H1 (cell line): Measurements from ENCODE around the gene TPRX1. TPM values are rescaled to one million over a fixed set of nuclear protein-coding genes. Genes with fewer than 3 reads are reported as not detected.

Experiments used
- CTCF ChIA-PET: fragments of 300-600 bp; sonication (Branson Sonifier 250); formaldehyde crosslinking; loops from one replicate; lab custom pipeline; 2021; ENCODE audit not compliant: partially characterized antibody; lab: Charles Lee
- POLR2A ChIA-PET: fragments of 300-600 bp; sonication (Branson Sonifier 250); formaldehyde crosslinking; loops from one replicate; lab custom pipeline; 2021; ENCODE audit warnings: inconsistent platforms; ENCODE audit not compliant: partially characterized antibody; lab: Charles Lee
- DNase-seq, 2 experiments: peaks; one replicate each; pipeline versions ENCODE4 v3.0.0 to v3.0.0-alpha.2; 2010 to 2022; ENCODE audit warnings: low spot score in 2 of 2, low read depth in 1 of 2, mixed read lengths in 1 of 2
- FAIRE-seq: peaks from 2 replicates; lab custom pipeline; 2011; peaks lifted over from hg19 to GRCh38; lab: Jason Lieb, UNC
- H2AFZ ChIP-seq: 2 replicates; pipeline ENCODE4 v1.8.1; 2012; ENCODE audit warnings: low read length, inconsistent platforms
- H2AK5ac ChIP-seq: 2 replicates; pipeline ENCODE4 v1.6.1; 2013; ENCODE audit warnings: low read depth, low read length
- H2BK120ac ChIP-seq: replicated peaks from 2 replicates; pipeline ENCODE3; 2013; ENCODE audit warnings: low read depth, low read length, inconsistent platforms
- H2BK12ac ChIP-seq: 2 replicates; pipeline ENCODE4 v1.6.1; 2013; ENCODE audit warnings: low read depth, low read length
- H2BK15ac ChIP-seq: 2 replicates; pipeline ENCODE4 v1.6.1; 2013; ENCODE audit warnings: low read length
- H2BK20ac ChIP-seq: 2 replicates; pipeline ENCODE4 v1.6.1; 2013; ENCODE audit warnings: low read length
- H2BK5ac ChIP-seq: 2 replicates; pipeline ENCODE4 v1.6.1; 2013; ENCODE audit warnings: low read depth, low read length
- H3K14ac ChIP-seq: 2 replicates; pipeline ENCODE4 v1.6.1; 2013; ENCODE audit warnings: inconsistent platforms; ENCODE audit not compliant: insufficient read length
- H3K18ac ChIP-seq: 2 replicates; pipeline ENCODE4 v1.6.1; 2013; ENCODE audit warnings: low read length; ENCODE audit errors: extremely low read depth
- H3K23ac ChIP-seq: 2 replicates; pipeline ENCODE4 v1.6.1; 2013; ENCODE audit warnings: inconsistent platforms; ENCODE audit not compliant: insufficient read length
- H3K23me2 ChIP-seq: 2 replicates; pipeline ENCODE4 v1.6.1; 2013; ENCODE audit warnings: low read depth, low read length
- H3K27ac ChIP-seq: 2 replicates; pipeline ENCODE4 v1.6.1; 2011; ENCODE audit warnings: low read depth, low read length, inconsistent platforms
- H3K27me3 ChIP-seq, 4 experiments: replicated peaks in 1 of 4; 1 replicate in 1 of 4; 2 replicates in 3 of 4; pipeline versions ENCODE4 v1.6.1 to v1.8.1; 2011 to 2013; ENCODE audit warnings: low read length in 3 of 4, mild to moderate bottlenecking in 3 of 4, inconsistent platforms in 2 of 4, mixed read lengths in 2 of 4, moderate library complexity in 1 of 4; ENCODE audit not compliant: control insufficient read depth in 3 of 4, insufficient read depth in 3 of 4; ENCODE audit errors: extremely low read depth in 1 of 4
- H3K36me3 ChIP-seq, 4 experiments: 2 replicates each; pipeline versions ENCODE4 v1.6.1 to v1.8.1; 2011 to 2013; ENCODE audit warnings: mild to moderate bottlenecking in 4 of 4, low read length in 3 of 4, moderate library complexity in 2 of 4, control low read depth in 1 of 4, inconsistent platforms in 1 of 4; ENCODE audit not compliant: insufficient read depth in 4 of 4, control insufficient read depth in 2 of 4
- H3K4ac ChIP-seq: replicated peaks from 2 replicates; pipeline ENCODE3; 2013; ENCODE audit warnings: low read length, low read depth, mixed read lengths, inconsistent platforms; ENCODE audit not compliant: insufficient read length
- H3K4me1 ChIP-seq, 4 experiments: replicated peaks in 1 of 4; 1 replicate in 1 of 4; 2 replicates in 3 of 4; pipeline versions ENCODE4 v1.6.1 to v1.8.1; 2011 to 2013; ENCODE audit warnings: low read length in 3 of 4, inconsistent platforms in 2 of 4, mixed read lengths in 1 of 4; ENCODE audit not compliant: insufficient read depth in 4 of 4, control insufficient read depth in 3 of 4
- H3K4me2 ChIP-seq, 2 experiments: 2 replicates each; pipeline versions ENCODE4 v1.6.1 to v1.8.1; 2011 to 2013; ENCODE audit warnings: low read depth in 2 of 2, low read length in 2 of 2, control low read depth in 1 of 2, inconsistent platforms in 1 of 2, mild to moderate bottlenecking in 1 of 2; ENCODE audit not compliant: insufficient read depth in 1 of 2
- H3K4me3 ChIP-seq, 4 experiments: fragments of 200-600, 300-600 bp in 1 of 4; sonication (generic), shearing (Covaris generic), sonication (Bioruptor Twin) in 1 of 4; 2 replicates each; pipeline versions ENCODE4 v1.5.1 to v1.8.1; 2011 to 2016; ENCODE audit warnings: low read length in 4 of 4, low read depth in 3 of 4, control low read depth in 2 of 4, inconsistent platforms in 2 of 4, mild to moderate bottlenecking in 2 of 4, mixed read lengths in 1 of 4, moderate library complexity in 1 of 4; ENCODE audit not compliant: insufficient read depth in 2 of 4; ENCODE audit errors: extremely low read depth in 1 of 4
- H3K56ac ChIP-seq: replicated peaks from 2 replicates; pipeline ENCODE3; 2013; ENCODE audit warnings: low read depth, mild to moderate bottlenecking, mixed read lengths, low read length, inconsistent platforms; ENCODE audit not compliant: insufficient read length
- H3K79me1 ChIP-seq: 2 replicates; pipeline ENCODE4 v1.6.1; 2013; ENCODE audit warnings: low read depth, low read length, control low read depth
- H3K79me2 ChIP-seq, 2 experiments: 2 replicates each; pipeline versions ENCODE4 v1.6.1 to v1.8.1; 2012 to 2013; ENCODE audit warnings: low read length in 2 of 2, mild to moderate bottlenecking in 2 of 2, inconsistent platforms in 1 of 2; ENCODE audit not compliant: insufficient read depth in 2 of 2, control insufficient read depth in 1 of 2
- H3K9ac ChIP-seq, 4 experiments: replicated peaks in 1 of 4; 1 replicate in 1 of 4; 2 replicates in 3 of 4; pipeline versions ENCODE4 v1.6.1 to v1.8.1; 2011 to 2013; ENCODE audit warnings: low read depth in 3 of 4, low read length in 3 of 4, control low read depth in 2 of 4, mild to moderate bottlenecking in 2 of 4, moderate library complexity in 2 of 4, inconsistent platforms in 1 of 4; ENCODE audit errors: extremely low read depth in 1 of 4
- H3K9me3 ChIP-seq, 2 experiments: 2 replicates each; pipeline versions ENCODE4 v1.6.1 to v1.8.1; 2012 to 2013; ENCODE audit warnings: mild to moderate bottlenecking in 2 of 2, moderate library complexity in 2 of 2, control low read depth in 1 of 2, inconsistent platforms in 1 of 2, low read depth in 1 of 2, low read length in 1 of 2, mixed read lengths in 1 of 2; ENCODE audit not compliant: insufficient read depth in 2 of 2
- H4K20me1 ChIP-seq, 2 experiments: replicated peaks in 1 of 2; 2 replicates each; pipeline versions ENCODE3 to v1.8.1; 2011 to 2013; ENCODE audit warnings: inconsistent platforms in 2 of 2, low read length in 2 of 2, mild to moderate bottlenecking in 1 of 2; ENCODE audit not compliant: insufficient read depth in 2 of 2, control insufficient read depth in 1 of 2
- H4K5ac ChIP-seq: 2 replicates; pipeline ENCODE4 v1.6.1; 2013; ENCODE audit warnings: low read length, low read depth, mixed read lengths, inconsistent platforms; ENCODE audit not compliant: insufficient read length
- H4K8ac ChIP-seq: 2 replicates; pipeline ENCODE4 v1.8.0; 2013; ENCODE audit warnings: mild to moderate bottlenecking, moderate library complexity, low read length, inconsistent platforms; ENCODE audit not compliant: insufficient read depth; ENCODE audit errors: extremely low read depth
- H4K91ac ChIP-seq: replicated peaks from 2 replicates; pipeline ENCODE3; 2013; ENCODE audit warnings: low read length, mixed read lengths, inconsistent platforms; ENCODE audit not compliant: insufficient read length
- CBX5 ChIP-seq: fragments of 300-800, 300-1000 bp; sonication (generic); IDR thresholded peaks from 2 replicates; pipeline ENCODE4 v1.7.1; 2016; ENCODE audit warnings: antibody characterized with exemption, low read length, low read depth
- CHD1 ChIP-seq: IDR thresholded peaks from 2 replicates; pipeline ENCODE4 v1.6.1; 2012; ENCODE audit warnings: low read depth, low read length, improper control_type of control experiment
- E2F6 ChIP-seq: IDR thresholded peaks from 2 replicates; pipeline ENCODE4 v1.6.1; 2012; ENCODE audit warnings: inconsistent platforms
- EGR1 ChIP-seq: IDR thresholded peaks from 2 replicates; pipeline ENCODE4 v1.6.1; 2011; ENCODE audit warnings: low read depth, low read length, borderline replicate concordance
- HDAC6 ChIP-seq: IDR thresholded peaks from one replicate; pipeline ENCODE4 v1.7.1; 2012; ENCODE audit warnings: low read depth, mild to moderate bottlenecking, inconsistent platforms, low read length, moderate library complexity
- JUN ChIP-seq: IDR thresholded peaks from 2 replicates; pipeline ENCODE4 v1.6.1; 2011; ENCODE audit warnings: low read depth, mild to moderate bottlenecking, improper control_type of control experiment, low read length
- JUND ChIP-seq: IDR thresholded peaks from 2 replicates; pipeline ENCODE4 v1.6.1; 2011; ENCODE audit warnings: mild to moderate bottlenecking, improper control_type of control experiment, low read length
- KDM1A ChIP-seq: fragments of 200-600, 300-600 bp; sonication (generic); IDR thresholded peaks from 2 replicates; pipeline ENCODE4 v1.7.1; 2016; ENCODE audit warnings: mild to moderate bottlenecking, low read length, borderline replicate concordance
- KDM4A ChIP-seq: IDR thresholded peaks from one replicate; pipeline ENCODE4 v1.7.1; 2012; ENCODE audit warnings: low read depth, mild to moderate bottlenecking, moderate library complexity, low read length, inconsistent platforms; ENCODE audit not compliant: severe bottlenecking
- PHF8 ChIP-seq: fragments of 200-600 bp; sonication (generic); conservative IDR thresholded peaks from 2 replicates; pipeline ENCODE4 v1.7.1; 2012; ENCODE audit warnings: low read depth, mild to moderate bottlenecking, inconsistent platforms, low read length, moderate library complexity
- POU5F1 ChIP-seq: IDR thresholded peaks from 2 replicates; pipeline ENCODE4 v1.6.1; 2011; ENCODE audit warnings: low read depth, mild to moderate bottlenecking, low read length, moderate library complexity
- RXRA ChIP-seq: IDR thresholded peaks from 2 replicates; pipeline ENCODE4 v1.6.1; 2011; ENCODE audit warnings: low read depth, mild to moderate bottlenecking, low read length, moderate library complexity; ENCODE audit not compliant: insufficient read depth
- SIN3A ChIP-seq, 2 experiments: IDR thresholded peaks in 1 of 2; conservative IDR thresholded peaks in 1 of 2; 2 replicates each; pipeline ENCODE4 v1.6.1; 2011 to 2012; ENCODE audit warnings: low read length in 2 of 2, improper control_type of control experiment in 1 of 2, low read depth in 1 of 2, mild to moderate bottlenecking in 1 of 2
- SUZ12 ChIP-seq: fragments of 200-600 bp; sonication (generic); IDR thresholded peaks from 2 replicates; pipeline ENCODE4 v1.6.1; 2012; ENCODE audit warnings: mild to moderate bottlenecking, inconsistent platforms, low read length, moderate library complexity, mixed read lengths
- whole genome bisulfite sequencing, 2 experiments: shearing (Covaris generic) in 1 of 2; methylation state at CpG; one replicate each; pipeline versions ENCODE4 v1.1.6 to v1.1.7; 2013 to 2015; ENCODE audit warnings: low lambda C conversion rate in 2 of 2, mixed read lengths in 2 of 2, inconsistent platforms in 1 of 2, low coverage in 1 of 2, missing lambda C conversion rate in 1 of 2; ENCODE audit not compliant: insufficient replicate concordance in 2 of 2, insufficient coverage in 1 of 2, insufficient read length in 1 of 2; ENCODE audit errors: extremely low coverage in 1 of 2, missing lambda C conversion rate in 1 of 2; 5-methylcytosine and 5-hydroxymethylcytosine counted together
- polyA plus RNA-seq, 7 experiments: library from polyadenylated mRNA; depleted of rRNA in 3 of 7; stranded (reverse) in 5 of 7; unstranded in 2 of 7; fragments of >200 nt in 5 of 7; fragments of 200-250 nt in 2 of 7; gene quantifications; 1 replicate in 5 of 7; 2 replicates in 1 of 7; 4 replicates in 1 of 7; pipeline versions ENCODE4 v1.2.1 to v1.2.3, GENCODE V29; 2011 to 2013; ENCODE audit warnings: missing spikeins in 2 of 7, mixed read lengths in 2 of 7
- total RNA-seq: library from RNA; stranded (reverse); fragmentation: NEBNext Ultra II Directional; extraction: Animal tissue kit (Norgen Biotek cat#: 25700); gene quantifications from 2 replicates; pipeline ENCODE4 v1.2.1, GENCODE V29; 2021

Gene TPRX1
- total and polyA plus RNA-seq, 2 of the 8 experiments (the other 6 are each of a cell fraction or from before 2014, with no cell fraction given), result 0.03 TPM; not detected in 1

DNA sequence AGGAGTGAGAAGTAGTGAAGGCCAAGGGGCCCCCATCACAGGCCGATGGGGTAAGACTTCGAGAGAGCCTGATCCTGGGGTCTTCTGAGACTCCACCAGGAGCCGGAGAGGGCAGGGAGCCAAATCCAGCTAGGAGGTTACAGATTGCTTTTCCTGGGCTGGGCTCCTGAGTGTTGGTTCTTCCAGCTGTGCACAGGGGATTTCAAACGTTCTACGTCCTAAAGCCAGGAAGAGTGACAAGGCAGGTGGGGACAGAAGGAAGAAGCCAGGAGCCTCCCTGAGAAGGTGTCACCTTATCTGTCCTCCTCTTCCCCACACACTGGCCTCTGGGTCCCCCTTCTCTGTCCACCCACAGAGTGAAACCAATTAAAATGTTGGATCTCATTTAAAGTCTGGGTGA is 38.6 kb upstream of the TPRX1 start:
- Histone ChIP-seq H3K4me1 (peaks cover 0 to 10% (median 4%) of the 10 kb centered on the region in 4 experiments; a peak in 4 of 7 replicates), H2BK15ac (no peak overlapping the region), H3K36me3 (no peaks in the 10 kb centered on the region), H2AFZ (no peak overlapping the region), H3K23me2 (no peaks in the 10 kb centered on the region), H3K18ac (no peak overlapping the region), H3K27me3 (no peaks in the 10 kb centered on the region), H3K9me3 (no peaks in the 10 kb centered on the region), H2BK120ac (no peak overlapping the region), H4K91ac (no peak overlapping the region), H3K4me3 (no peak overlapping the region), H3K4me2 (no peak overlapping the region), H2BK12ac (no peak overlapping the region), H4K5ac (no peak overlapping the region), H3K23ac (no peak overlapping the region), H3K79me1 (no peaks in the 10 kb centered on the region), H3K79me2 (no peaks in the 10 kb centered on the region), H3K9ac (no peak overlapping the region), H2AK5ac (no peak overlapping the region), H3K14ac (no peak overlapping the region), H3K56ac (no peak overlapping the region), H3K4ac (no peak overlapping the region), H4K8ac (no peak overlapping the region), H4K20me1 (peaks cover 0 to 3% of the 10 kb centered on the region in 2 experiments), H2BK5ac (no peak overlapping the region), H3K27ac (no peak overlapping the region), H2BK20ac (peak overlapping the region; percentile 51; the same call in 1 of the 2 replicates)
- FAIRE-seq (no peak), DNase-seq (no peak)
- WGBS, 2 experiments, result 70% methylated on average over 5 of the region's 5 CpGs; no CpG with 5 or more reads in 1 of the 2 experiments
- POLR2A ChIA-PET, result no interaction called here
- CTCF ChIA-PET, result interaction anchor here (1.0 to 4.1 kb wide), 4 partner anchors 18 to 405 kb away, joined by 3 to 21 read pairs (median 8); no protein-coding TSS in a partner anchor
- TF ChIP-seq JUND (no peak), CBX5 (no peak), KDM1A (no peak), SIN3A (conservative IDR thresholded peaks at IDR 0.05 in 1 of 2, IDR thresholded peaks at IDR 0.05 in 1 of 2; ENCODE audit: low read depth in 1 of 2, low read length in 2 of 2) (no peak), RXRA (no peak), SUZ12 (no peak), HDAC6 (no peak), KDM4A (no peak), PHF8 (no peak), JUN (no peak), E2F6 (no peak), POU5F1 (no peak), EGR1 (no peak), CHD1 (no peak)
